Middle frontal gyrus (tissue), 1 donor: Measurements from ENCODE around the gene RNASE12.
"Not testable (repeated sequence)": the region's sequence is repeated elsewhere in the genome, so short reads cannot be mapped to it uniquely, and the experiment has no call there.

Source experiments
- DNase-seq: peaks from one replicate; pipeline ENCODE4 v3.0.0-alpha.2; 2015; ENCODE audit warnings: low spot score; ENCODE audit errors: extremely low spot score

The RNASE12 gene

GRCh38 chr14:20591235-20591634 is at the start of gene RNASE12:
TSS of gene RNASE12 (minus strand) at chr14:20591376. CDS start at chr14:20590723, 653 bp downstream.
- no peak for DNase-seq

- no peak for DNase-seq
Observed at GRCh38 chr14:20632831-20633691, 41.9 kb upstream of the RNASE12 start.

GRCh38 chr14:20632448-20632830 is 41.3 kb upstream of the RNASE12 start:
- no peak for DNase-seq

GRCh38 chr14:20631880-20632389 is 40.8 kb upstream of the RNASE12 start:
- no peak for DNase-seq

GRCh38 chr14:20631023-20631879 is 40.1 kb upstream of the RNASE12 start:
- no peak for DNase-seq

- DNase-seq = no peak
Observed at GRCh38 chr14:20630340-20631022, 39.3 kb upstream of the RNASE12 start.

- no peak for DNase-seq
Observed at GRCh38 chr14:20628063-20628854, 37.1 kb upstream of the RNASE12 start.

GRCh38 chr14:20627346-20628027 is 36.3 kb upstream of the RNASE12 start:
- no peak for DNase-seq

- no peak for DNase-seq
Observed at GRCh38 chr14:20626274-20626673, 35.1 kb upstream of the RNASE12 start.

GRCh38 chr14:20624495-20625070 is 33.4 kb upstream of the RNASE12 start:
- DNase-seq = no peak

GRCh38 chr14:20623798-20624197 is 32.6 kb upstream of the RNASE12 start:
- DNase-seq = no peak

- DNase-seq = no peak
Observed at GRCh38 chr14:20622816-20623291, 31.7 kb upstream of the RNASE12 start.

GRCh38 chr14:20620798-20621478 is 29.8 kb upstream of the RNASE12 start:
- DNase-seq = no peak

- not testable (repeated sequence) for DNase-seq
Observed at GRCh38 chr14:20619688-20620087, 28.5 kb upstream of the RNASE12 start.

GRCh38 chr14:20618271-20618749 is 27.1 kb upstream of the RNASE12 start:
- DNase-seq = no peak

- no peak for DNase-seq
Observed at GRCh38 chr14:20617138-20618003, 26.2 kb upstream of the RNASE12 start.

GRCh38 chr14:20615996-20616395 is 24.8 kb upstream of the RNASE12 start:
- DNase-seq = no peak
